Spleen (tissue), 11 donors: ENCODE results near the gene BCAR3. TPM values are rescaled to one million over a fixed set of nuclear protein-coding genes. Genes with fewer than 3 reads are reported as not detected.
A peak's percentile ranks its signal among the peaks of the same experiment; 100 is the strongest.

Experiments used
- DNase-seq: peaks from one replicate; pipeline ENCODE4 v3.0.0-alpha.2; 2020
- H3K27ac ChIP-seq, 8 donors: fragments of 200-600 bp; sonication (generic) in 7 of 8; 1 replicate in 4 of 8; 2 replicates in 4 of 8; pipeline versions ENCODE4 v1.5.0 to v1.8.0; 2016 to 2021; ENCODE audit warnings: inconsistent platforms in 4 of 8, mild to moderate bottlenecking in 4 of 8, moderate library complexity in 1 of 8
- H3K27me3 ChIP-seq, 7 donors: fragments of 200-600 bp; sonication (generic) in 6 of 7; replicated peaks in 1 of 7; 1 replicate in 4 of 7; 2 replicates in 3 of 7; pipeline versions ENCODE4 v1.5.0 to v1.8.0; 2016 to 2021; ENCODE audit warnings: inconsistent platforms in 3 of 7, mild to moderate bottlenecking in 1 of 7
- H3K36me3 ChIP-seq, 6 donors: fragments of 200-600 bp; sonication (generic) in 5 of 6; 1 replicate in 4 of 6; 2 replicates in 2 of 6; pipeline versions ENCODE4 v1.5.0 to v1.8.0; 2016 to 2021; ENCODE audit warnings: inconsistent platforms in 2 of 6
- H3K4me1 ChIP-seq, 6 donors: fragments of 200-600 bp; sonication (generic) in 5 of 6; 1 replicate in 3 of 6; 2 replicates in 3 of 6; pipeline versions ENCODE4 v1.5.0 to v1.8.0; 2016 to 2021; ENCODE audit warnings: inconsistent platforms in 3 of 6
- H3K4me3 ChIP-seq, 8 donors: fragments of 200-600 bp; sonication (generic) in 7 of 8; 1 replicate in 4 of 8; 2 replicates in 4 of 8; pipeline versions ENCODE4 v1.5.0 to v1.8.0; 2016 to 2021; ENCODE audit warnings: inconsistent platforms in 4 of 8, mild to moderate bottlenecking in 4 of 8, moderate library complexity in 2 of 8
- H3K9me3 ChIP-seq, 8 donors: fragments of 200-600 bp; sonication (generic) in 7 of 8; 1 replicate in 4 of 8; 2 replicates in 4 of 8; pipeline versions ENCODE4 v1.5.0 to v1.8.0; 2016 to 2021; ENCODE audit warnings: inconsistent platforms in 4 of 8
- CTCF ChIP-seq, 11 experiments: fragments of 200-600 bp in 7 of 11; fragments of 450-650 bp in 4 of 11; sonication (generic) in 4 of 11; IDR thresholded peaks in 8 of 11; conservative IDR thresholded peaks in 3 of 11; 1 replicate in 7 of 11; 2 replicates in 4 of 11; pipeline versions ENCODE4 v1.4.0 to v1.8.0; 2016 to 2021; ENCODE audit warnings: antibody characterized with exemption in 11 of 11, inconsistent platforms in 4 of 11, mild to moderate bottlenecking in 1 of 11
- POLR2A ChIP-seq, 3 donors: fragments of 450-650 bp; IDR thresholded peaks; one replicate each; pipeline ENCODE4 v1.5.1; 2017; ENCODE audit warnings: antibody characterized with exemption in 3 of 3, mild to moderate bottlenecking in 1 of 3
- POLR2AphosphoS5 ChIP-seq, 3 donors: sonication (generic); formaldehyde crosslinking; IDR thresholded peaks; one replicate each; pipeline ENCODE4 v1.5.1; 2017; ENCODE audit warnings: antibody characterized with exemption in 3 of 3
- WGBS, 5 donors: extraction: QIAGEN DNeasy Blood & Tissue Kit in 3 of 5; methylation state at CpG; one replicate each; pipeline versions ENCODE4 v1.1.5 to v1.1.7; 2013 to 2018; 5-methylcytosine and 5-hydroxymethylcytosine counted together
- intact Hi-C: fragments of 100-400 bp; cut with DNase I; formaldehyde crosslinking; loops from one replicate; pipeline ENCODE4 v1.15.0; 2023; ENCODE audit warnings: low total_unique reads
- polyA plus RNA-seq, 3 donors: library from polyadenylated mRNA; stranded (reverse); fragments of 200-250 nt; gene quantifications; one replicate each; pipeline ENCODE4 v1.2.1, GENCODE V29; 2013
- total RNA-seq, 7 donors: library from RNA; depleted of rRNA in 3 of 7; stranded (reverse); fragments of >200 nt in 3 of 7; fragmentation: NEBNext Ultra II Directional in 4 of 7; extraction: Animal tissue kit (Norgen Biotek cat#: 25700) in 4 of 7; gene quantifications; one replicate each; pipeline versions ENCODE4 v1.1.0 to v1.2.1, GENCODE V29; 2016 to 2021
- donor health status: healthy with polysubstance abuse.
- donor health status: DM: no; HTN: no; CAD: no; lungs with moderate emphysema.
- donor health status: DM: no; HTN: no; CAD: no.
- donor health status: Bipolar disorder and iron deficiency.
- donor health status: healthy.
- donor health status: DM: no; HTN: no; CAD: no.
- donor health status: DM: yes; HTN: yes; CAD: no.

Gene BCAR3
- total and polyA plus RNA-seq, 10 donors = 3.5 to 18.0 (median 11.8) TPM

GRCh38 chr1:93598861-93599439 is 82.7 kb downstream of the BCAR3 start:
- no peaks in the 10 kb centered on the region for H3K36me3 ChIP-seq
- peak; percentile 34 for DNase-seq
- WGBS, 5 donors = 77 to 90% (median 87%) methylated on average over 7 of the region's 7 CpGs
- TF ChIP-seq POLR2AphosphoS5 (IDR thresholded peaks at IDR 0.05) = no peak
- TF ChIP-seq POLR2A (IDR thresholded peaks at IDR 0.05) = no peak
- TF ChIP-seq CTCF (IDR thresholded peaks at IDR 0.05 in 8 of 11, conservative IDR thresholded peaks at IDR 0.05 in 3 of 11) = no peak
- intact Hi-C loops = no loop called here
- H3K27me3 ChIP-seq = no peaks in the 10 kb centered on the region
- H3K4me1 ChIP-seq = peaks cover 0 to 5% (median 0%) of the 10 kb centered on the region in 6 donors
- no peaks in the 10 kb centered on the region for H3K9me3 ChIP-seq
- H3K4me3 ChIP-seq = no peak overlapping the region
- no peak overlapping the region for H3K27ac ChIP-seq

- intact Hi-C loops = no loop called here
- Histone ChIP-seq H3K27me3 (no peaks in the 10 kb centered on the region), H3K36me3 (no peaks in the 10 kb centered on the region), H3K4me3 (no peak overlapping the region), H3K4me1 (peaks cover 0 to 5% (median 0%) of the 10 kb centered on the region in 6 donors), H3K27ac (no peak overlapping the region), H3K9me3 (no peaks in the 10 kb centered on the region)
- 82 to 94% (median 86%) methylated on average over 2 of the region's 2 CpGs for WGBS, 5 donors
- TF ChIP-seq POLR2AphosphoS5 (IDR thresholded peaks at IDR 0.05) = no peak
- no peak for TF ChIP-seq CTCF (IDR thresholded peaks at IDR 0.05 in 8 of 11, conservative IDR thresholded peaks at IDR 0.05 in 3 of 11)
- no peak for TF ChIP-seq POLR2A (IDR thresholded peaks at IDR 0.05)
- peak; percentile 54 for DNase-seq
Measured at GRCh38 chr1:93598396-93598795, 83.2 kb downstream of the BCAR3 start.

GRCh38 chr1:93597709-93598108 is 83.9 kb downstream of the BCAR3 start:
- Histone ChIP-seq H3K4me3 (no peak overlapping the region), H3K4me1 (peaks cover 0 to 6% (median 0%) of the 10 kb centered on the region in 6 donors), H3K27ac (no peak overlapping the region), H3K36me3 (no peaks in the 10 kb centered on the region), H3K27me3 (no peaks in the 10 kb centered on the region), H3K9me3 (no peaks in the 10 kb centered on the region)
- WGBS, 5 donors = 72 to 98% (median 88%) methylated on average over 6 of the region's 6 CpGs
- intact Hi-C loops = no loop called here
- DNase-seq = peak; percentile 47
- TF ChIP-seq CTCF (IDR thresholded peaks at IDR 0.05 in 8 of 11, conservative IDR thresholded peaks at IDR 0.05 in 3 of 11) = no peak
- no peak for TF ChIP-seq POLR2AphosphoS5 (IDR thresholded peaks at IDR 0.05)
- no peak for TF ChIP-seq POLR2A (IDR thresholded peaks at IDR 0.05)

- H3K4me3 ChIP-seq = no peak overlapping the region
- 88 to 95% (median 93%) methylated on average over 4 of the region's 4 CpGs for WGBS, 5 donors
- DNase-seq = peak; percentile 32
- no peaks in the 10 kb centered on the region for H3K9me3 ChIP-seq
- no peak for TF ChIP-seq POLR2A (IDR thresholded peaks at IDR 0.05)
- TF ChIP-seq CTCF (IDR thresholded peaks at IDR 0.05 in 8 of 11, conservative IDR thresholded peaks at IDR 0.05 in 3 of 11) = no peak
- TF ChIP-seq POLR2AphosphoS5 (IDR thresholded peaks at IDR 0.05) = no peak
- no peak overlapping the region for H3K27ac ChIP-seq
- peaks cover 0 to 5% (median 0%) of the 10 kb centered on the region in 6 donors for H3K36me3 ChIP-seq
- peaks cover 0 to 18% (median 9%) of the 10 kb centered on the region in 6 donors for H3K4me1 ChIP-seq
- intact Hi-C loops = no loop called here
- no peaks in the 10 kb centered on the region for H3K27me3 ChIP-seq
Measured at GRCh38 chr1:93596329-93597089, 85.1 kb downstream of the BCAR3 start.
